ENCODE results near the gene LRRC41.

DNA sequence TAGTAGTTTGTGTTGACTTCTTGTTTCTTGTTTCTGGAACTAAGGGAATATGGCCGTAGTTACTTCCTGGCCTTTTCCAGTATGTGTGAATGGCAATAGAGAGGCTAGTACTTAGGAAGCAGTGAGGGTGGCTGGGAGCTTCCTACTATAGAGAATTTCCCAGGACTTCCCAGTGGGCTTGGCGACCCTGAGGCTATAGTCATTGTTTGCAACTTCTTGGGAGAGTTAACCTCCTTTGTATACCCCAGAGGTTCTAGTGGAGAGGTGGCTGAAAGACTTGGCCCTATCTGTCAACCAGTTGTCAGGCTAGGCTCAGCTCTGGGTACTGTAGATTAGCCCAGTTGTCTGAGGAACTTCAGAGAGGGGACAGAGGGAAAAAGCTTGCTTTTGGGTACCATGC is 40.3 kb downstream of the LRRC41 start:
- TF ChIP-seq, protein P1, sequence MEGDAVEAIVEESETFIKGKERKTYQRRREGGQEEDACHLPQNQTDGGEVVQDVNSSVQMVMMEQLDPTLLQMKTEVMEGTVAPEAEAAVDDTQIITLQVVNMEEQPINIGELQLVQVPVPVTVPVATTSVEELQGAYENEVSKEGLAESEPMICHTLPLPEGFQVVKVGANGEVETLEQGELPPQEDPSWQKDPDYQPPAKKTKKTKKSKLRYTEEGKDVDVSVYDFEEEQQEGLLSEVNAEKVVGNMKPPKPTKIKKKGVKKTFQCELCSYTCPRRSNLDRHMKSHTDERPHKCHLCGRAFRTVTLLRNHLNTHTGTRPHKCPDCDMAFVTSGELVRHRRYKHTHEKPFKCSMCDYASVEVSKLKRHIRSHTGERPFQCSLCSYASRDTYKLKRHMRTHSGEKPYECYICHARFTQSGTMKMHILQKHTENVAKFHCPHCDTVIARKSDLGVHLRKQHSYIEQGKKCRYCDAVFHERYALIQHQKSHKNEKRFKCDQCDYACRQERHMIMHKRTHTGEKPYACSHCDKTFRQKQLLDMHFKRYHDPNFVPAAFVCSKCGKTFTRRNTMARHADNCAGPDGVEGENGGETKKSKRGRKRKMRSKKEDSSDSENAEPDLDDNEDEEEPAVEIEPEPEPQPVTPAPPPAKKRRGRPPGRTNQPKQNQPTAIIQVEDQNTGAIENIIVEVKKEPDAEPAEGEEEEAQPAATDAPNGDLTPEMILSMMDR (conservative IDR thresholded peaks at IDR 0.05), result no peak
- TF ChIP-seq EZH2 (IDR thresholded peaks at IDR 0.05; ENCODE audit: low read depth), result no peak
